ENCODE measurements around the gene ENGASE. TPM values are rescaled to one million over a fixed set of nuclear protein-coding genes. Genes with fewer than 3 reads are reported as not detected.

ENGASE gene
- total and polyA plus RNA-seq, 2 donors (not counting 1 experiment from before 2014, with no cell fraction given) = 92.1 to 122 TPM

- WGBS (ENCODE audit: insufficient coverage) = 45% methylated on average over 10 of the region's 10 CpGs
- TF ChIP-seq CTCF (IDR thresholded peaks at IDR 0.05) = no peak
- no peak for TF ChIP-seq EZH2 (IDR thresholded peaks at IDR 0.05; ENCODE audit: borderline replicate concordance, insufficient read depth, low read depth, low read length, poor library complexity, severe bottlenecking)
- peaks cover 5% of the 10 kb centered on the region for H3K27me3 Mint-ChIP-seq
Observed at GRCh38 chr17:79109584-79109983, 35.0 kb downstream of the ENGASE start.

GRCh38 chr17:79111097-79111496 lies 36.5 kb downstream of the ENGASE start:
- H3K36me3 ChIP-seq (replicated peaks in 1 of 2; ENCODE audit: control extremely low read depth in 1 of 2, control insufficient read depth in 1 of 2, extremely low read depth in 1 of 2, insufficient read depth in 2 of 2, low read length in 1 of 2) = no peaks in the 10 kb centered on the region
- intact Hi-C loops (cut with micrococcal nuclease) = no loop called here
- no peak overlapping the region for H3K4me2 ChIP-seq (replicated peaks; ENCODE audit: low read depth, low read length, poor library complexity, severe bottlenecking)
- H3K9ac ChIP-seq (ENCODE audit: low read length) = no peak overlapping the region
- 89% methylated on average over 12 of the region's 12 CpGs for WGBS (ENCODE audit: insufficient coverage)
- no peak overlapping the region for H2AFZ ChIP-seq (ENCODE audit: insufficient read depth, low read depth, low read length, poor library complexity, severe bottlenecking)
- POLR2A ChIA-PET = no interaction called here
- no peaks in the 10 kb centered on the region for H3K4me1 ChIP-seq (ENCODE audit: control insufficient read depth in 2 of 2, insufficient read depth in 2 of 2, low read length in 2 of 2)
- peaks cover 0 to 2% (median 0%) of the 10 kb centered on the region in 4 experiments for H3K27me3 ChIP-seq (replicated peaks in 1 of 4; ENCODE audit: control extremely low read depth in 1 of 4, control insufficient read depth in 3 of 4, insufficient read depth in 4 of 4, low read length in 3 of 4)
- H3K9me3 Mint-ChIP-seq (ENCODE audit: insufficient read depth) = no peaks in the 10 kb centered on the region
- ATAC-seq (ENCODE audit: low read depth) = no peak
- no peaks in the 10 kb centered on the region for H3K4me1 Mint-ChIP-seq
- DNase-seq = no peak
- CTCF ChIA-PET = interaction anchor here (11.4 kb wide), 1 partner anchor 281 kb away, joined by 50 read pairs; no protein-coding TSS in a partner anchor
- no peak overlapping the region for H3K4me3 ChIP-seq (ENCODE audit: control extremely low read depth in 1 of 5, extremely low read depth in 1 of 5, insufficient read depth in 1 of 5, low read depth in 2 of 5, low read length in 4 of 5)
- no peaks in the 10 kb centered on the region for H3K9me3 ChIP-seq (ENCODE audit: control extremely low read depth in 1 of 3, control insufficient read depth in 2 of 3, insufficient read depth in 1 of 3, low read length in 2 of 3)
- TF ChIP-seq CTCF (IDR thresholded peaks at IDR 0.05) (no peak), EZH2 (IDR thresholded peaks at IDR 0.05; ENCODE audit: borderline replicate concordance, insufficient read depth, low read depth, low read length, poor library complexity, severe bottlenecking) (no peak)
- H4K20me1 ChIP-seq (ENCODE audit: control insufficient read depth, insufficient read depth, low read length, poor library complexity, severe bottlenecking) = no peaks in the 10 kb centered on the region
- H3K4me3 Mint-ChIP-seq = no peak overlapping the region
- H3K27ac ChIP-seq (ENCODE audit: low read length in 2 of 2) = no peak overlapping the region
- peaks cover 5% of the 10 kb centered on the region for H3K27me3 Mint-ChIP-seq
- no peak overlapping the region for H3K27ac Mint-ChIP-seq
- no peaks in the 10 kb centered on the region for H3K79me2 ChIP-seq (ENCODE audit: control insufficient read depth, insufficient read depth, low read length)

More at GRCh38 chr17:79109584-79109983, 35.0 kb downstream of the ENGASE start:
- H3K36me3 ChIP-seq (replicated peaks in 1 of 2; ENCODE audit: control extremely low read depth in 1 of 2, control insufficient read depth in 1 of 2, extremely low read depth in 1 of 2, insufficient read depth in 2 of 2, low read length in 1 of 2) = no peaks in the 10 kb centered on the region
- intact Hi-C loops (cut with micrococcal nuclease) = no loop called here
- peaks cover 0 to 2% (median 0%) of the 10 kb centered on the region in 4 experiments for H3K27me3 ChIP-seq (replicated peaks in 1 of 4; ENCODE audit: control extremely low read depth in 1 of 4, control insufficient read depth in 3 of 4, insufficient read depth in 4 of 4, low read length in 3 of 4)
- no peak overlapping the region for H3K4me2 ChIP-seq (replicated peaks; ENCODE audit: low read depth, low read length, poor library complexity, severe bottlenecking)
- no peak overlapping the region for H3K27ac Mint-ChIP-seq
- H3K27ac ChIP-seq (ENCODE audit: low read length in 2 of 2) = no peak overlapping the region
- no peak overlapping the region for H3K4me3 Mint-ChIP-seq
- no peaks in the 10 kb centered on the region for H3K4me1 Mint-ChIP-seq
- no peaks in the 10 kb centered on the region for H3K79me2 ChIP-seq (ENCODE audit: control insufficient read depth, insufficient read depth, low read length)
- ATAC-seq (ENCODE audit: low read depth) (no peak), DNase-seq (no peak)
- no peaks in the 10 kb centered on the region for H3K4me1 ChIP-seq (ENCODE audit: control insufficient read depth in 2 of 2, insufficient read depth in 2 of 2, low read length in 2 of 2)
- H3K9me3 Mint-ChIP-seq (ENCODE audit: insufficient read depth) = no peaks in the 10 kb centered on the region
- H3K4me3 ChIP-seq (ENCODE audit: control extremely low read depth in 1 of 5, extremely low read depth in 1 of 5, insufficient read depth in 1 of 5, low read depth in 2 of 5, low read length in 4 of 5) = no peak overlapping the region
- no peaks in the 10 kb centered on the region for H4K20me1 ChIP-seq (ENCODE audit: control insufficient read depth, insufficient read depth, low read length, poor library complexity, severe bottlenecking)
- POLR2A ChIA-PET = no interaction called here
- CTCF ChIA-PET = interaction anchor here (11.4 kb wide), 1 partner anchor 283 kb away, joined by 50 read pairs; no protein-coding TSS in a partner anchor
- H2AFZ ChIP-seq (ENCODE audit: insufficient read depth, low read depth, low read length, poor library complexity, severe bottlenecking) = no peak overlapping the region
- no peaks in the 10 kb centered on the region for H3K9me3 ChIP-seq (ENCODE audit: control extremely low read depth in 1 of 3, control insufficient read depth in 2 of 3, insufficient read depth in 1 of 3, low read length in 2 of 3)
- no peak overlapping the region for H3K9ac ChIP-seq (ENCODE audit: low read length)
